Caco-2 (cell line): ENCODE data around the gene HIVEP2. TPM values are rescaled to one million over a fixed set of nuclear protein-coding genes. Genes with fewer than 3 reads are reported as not detected.

Source experiments
- BruUV-seq: library from RNA; stranded (reverse); fragments of 400-500 nt; replicated peaks from 2 replicates; lab custom pipeline; 2021; lab: Mats Ljungman, UMichigan
- CTCF ChIA-PET: fragments of 300-600 bp; sonication (Branson Sonifier 250); formaldehyde crosslinking; loops from one replicate; lab custom pipeline; 2022; ENCODE audit warnings: antibody characterized with exemption; lab: Charles Lee
- POLR2A ChIA-PET: fragments of 300-600 bp; sonication (Branson Sonifier 250); formaldehyde crosslinking; loops from one replicate; lab custom pipeline; 2022; ENCODE audit warnings: antibody characterized with exemption; lab: Charles Lee
- DNase-seq, 2 experiments: peaks; one replicate each; pipeline versions ENCODE4 v3.0.0 to v3.0.0-alpha.2; 2020 to 2022
- H3K27me3 ChIP-seq: replicated peaks from 2 replicates; pipeline ENCODE4 v1.6.0; 2011; ENCODE audit warnings: low read length; ENCODE audit not compliant: control insufficient read depth, insufficient read depth
- H3K36me3 ChIP-seq: 2 replicates; pipeline ENCODE4 v1.5.1; 2011; ENCODE audit warnings: low read length; ENCODE audit not compliant: control insufficient read depth, insufficient read depth
- H3K4me1 ChIP-seq: fragments of 250-450 bp; sonication (Bioruptor Pico); 2 replicates; pipeline ENCODE4 v1.5.1; 2020; ENCODE audit warnings: mild to moderate bottlenecking
- H3K4me3 ChIP-seq: 2 replicates; pipeline ENCODE4 v1.5.1; 2011; ENCODE audit warnings: low read depth, mild to moderate bottlenecking, control low read depth, low read length
- H3K9me3 ChIP-seq: fragments of 250-450 bp; sonication (Bioruptor Pico); 2 replicates; pipeline ENCODE4 v1.5.1; 2020; ENCODE audit warnings: mild to moderate bottlenecking, moderate library complexity
- H3K27ac Mint-ChIP-seq: one replicate; pipeline ENCODE4 v1.8.0; 2022; ENCODE audit warnings: mixed read lengths; ENCODE audit not compliant: unreplicated experiment
- H3K27me3 Mint-ChIP-seq: one replicate; pipeline ENCODE4 v1.8.0; 2022; ENCODE audit warnings: mixed read lengths; ENCODE audit not compliant: insufficient read depth, unreplicated experiment
- H3K36me3 Mint-ChIP-seq: one replicate; pipeline ENCODE4 v1.8.0; 2022; ENCODE audit warnings: mild to moderate bottlenecking, mixed read lengths; ENCODE audit not compliant: insufficient read depth, unreplicated experiment
- H3K4me1 Mint-ChIP-seq: one replicate; pipeline ENCODE4 v1.8.0; 2022; ENCODE audit warnings: low read depth, mixed read lengths; ENCODE audit not compliant: unreplicated experiment
- H3K4me3 Mint-ChIP-seq: one replicate; pipeline ENCODE4 v1.8.0; 2022; ENCODE audit warnings: mild to moderate bottlenecking, moderate library complexity, mixed read lengths; ENCODE audit not compliant: unreplicated experiment
- H3K9me3 Mint-ChIP-seq: one replicate; pipeline ENCODE4 v1.8.0; 2022; ENCODE audit warnings: mixed read lengths; ENCODE audit not compliant: unreplicated experiment
- CTCF ChIP-seq, 2 experiments: fragments of 200-600 bp in 1 of 2; IDR thresholded peaks; 1 replicate in 1 of 2; 2 replicates in 1 of 2; pipeline versions ENCODE4 v1.5.1 to v1.8.0; 2011 to 2022; ENCODE audit warnings: antibody characterized with exemption in 1 of 2, control low read depth in 1 of 2, inconsistent platforms in 1 of 2, low read depth in 1 of 2, low read length in 1 of 2, mild to moderate bottlenecking in 1 of 2, moderate library complexity in 1 of 2; ENCODE audit not compliant: insufficient read depth in 1 of 2, severe bottlenecking in 1 of 2, unreplicated experiment in 1 of 2
- intact Hi-C: fragments of 100-400 bp; cut with micrococcal nuclease; formaldehyde crosslinking; loops from one replicate; pipeline ENCODE4 v1.10.0; 2022; ENCODE audit not compliant: unreplicated experiment
- total RNA-seq: library from RNA; stranded (reverse); gene quantifications from 2 replicates; pipeline ENCODE4 v1.2.3, GENCODE V29; 2022

The HIVEP2 gene
- total RNA-seq, 1 experiment from 2014 or later, result 1.0 TPM

GRCh38 chr6:142765306-142765705 is 179.7 kb downstream of the HIVEP2 start:
- Histone ChIP-seq H3K4me1 (no peaks in the 10 kb centered on the region), H3K4me3 (no peak overlapping the region), H3K27me3 (no peaks in the 10 kb centered on the region), H3K36me3 (no peaks in the 10 kb centered on the region), H3K9me3 (no peaks in the 10 kb centered on the region)
- H3K9me3 Mint-ChIP-seq, result no peaks in the 10 kb centered on the region
- no peak overlapping the region for H3K4me3 Mint-ChIP-seq
- DNase-seq, result no peak
- H3K4me1 Mint-ChIP-seq, result no peaks in the 10 kb centered on the region
- POLR2A ChIA-PET, result no interaction called here
- H3K27me3 Mint-ChIP-seq, result no peaks in the 10 kb centered on the region
- CTCF ChIA-PET, result no interaction called here
- intact Hi-C loops, result no loop called here
- no TSS peak for BruUV-seq
- no peak overlapping the region for H3K27ac Mint-ChIP-seq
- no peaks in the 10 kb centered on the region for H3K36me3 Mint-ChIP-seq
- no peak for TF ChIP-seq CTCF (IDR thresholded peaks at IDR 0.05; ENCODE audit: insufficient read depth in 1 of 2, low read depth in 1 of 2, low read length in 1 of 2, severe bottlenecking in 1 of 2, unreplicated experiment in 1 of 2)

- POLR2A ChIA-PET, result no interaction called here
- BruUV-seq, result no TSS peak
- intact Hi-C loops, result no loop called here
- Histone ChIP-seq H3K27me3 (no peaks in the 10 kb centered on the region), H3K36me3 (no peaks in the 10 kb centered on the region), H3K9me3 (no peaks in the 10 kb centered on the region), H3K4me3 (no peak overlapping the region), H3K4me1 (no peaks in the 10 kb centered on the region)
- Mint-ChIP-seq H3K36me3 (no peaks in the 10 kb centered on the region), H3K27me3 (no peaks in the 10 kb centered on the region), H3K27ac (no peak overlapping the region), H3K4me3 (no peak overlapping the region), H3K4me1 (no peaks in the 10 kb centered on the region), H3K9me3 (no peaks in the 10 kb centered on the region)
- CTCF ChIA-PET, result no interaction called here
- no peak for TF ChIP-seq CTCF (IDR thresholded peaks at IDR 0.05; ENCODE audit: insufficient read depth in 1 of 2, low read depth in 1 of 2, low read length in 1 of 2, severe bottlenecking in 1 of 2, unreplicated experiment in 1 of 2)
- no peak for DNase-seq
These were observed 180.7 kb downstream of the HIVEP2 start for GRCh38 chr6:142764311-142764710.

- ChIA-PET POLR2A (no interaction called here), CTCF (no interaction called here)
- H3K27me3 Mint-ChIP-seq, result no peaks in the 10 kb centered on the region
- H3K4me1 Mint-ChIP-seq, result no peaks in the 10 kb centered on the region
- intact Hi-C loops, result no loop called here
- no peaks in the 10 kb centered on the region for H3K36me3 Mint-ChIP-seq
- H3K27ac Mint-ChIP-seq, result no peak overlapping the region
- no peaks in the 10 kb centered on the region for H3K9me3 ChIP-seq
- TF ChIP-seq CTCF (IDR thresholded peaks at IDR 0.05; ENCODE audit: insufficient read depth in 1 of 2, low read depth in 1 of 2, low read length in 1 of 2, severe bottlenecking in 1 of 2, unreplicated experiment in 1 of 2), result no peak
- BruUV-seq, result no TSS peak
- H3K36me3 ChIP-seq, result no peaks in the 10 kb centered on the region
- no peak overlapping the region for H3K4me3 Mint-ChIP-seq
- DNase-seq, result no peak
- H3K4me1 ChIP-seq, result no peaks in the 10 kb centered on the region
- no peaks in the 10 kb centered on the region for H3K27me3 ChIP-seq
- H3K4me3 ChIP-seq, result no peak overlapping the region
- H3K9me3 Mint-ChIP-seq, result no peaks in the 10 kb centered on the region
These were observed 181.8 kb downstream of the HIVEP2 start for GRCh38 chr6:142763205-142763604.
